ENCODE results near the gene ENPEP.
"Not testable (repeated sequence)": the region's sequence is repeated elsewhere in the genome, so short reads cannot be mapped to it uniquely, and the experiment has no call there.

The ENPEP gene, protein sequence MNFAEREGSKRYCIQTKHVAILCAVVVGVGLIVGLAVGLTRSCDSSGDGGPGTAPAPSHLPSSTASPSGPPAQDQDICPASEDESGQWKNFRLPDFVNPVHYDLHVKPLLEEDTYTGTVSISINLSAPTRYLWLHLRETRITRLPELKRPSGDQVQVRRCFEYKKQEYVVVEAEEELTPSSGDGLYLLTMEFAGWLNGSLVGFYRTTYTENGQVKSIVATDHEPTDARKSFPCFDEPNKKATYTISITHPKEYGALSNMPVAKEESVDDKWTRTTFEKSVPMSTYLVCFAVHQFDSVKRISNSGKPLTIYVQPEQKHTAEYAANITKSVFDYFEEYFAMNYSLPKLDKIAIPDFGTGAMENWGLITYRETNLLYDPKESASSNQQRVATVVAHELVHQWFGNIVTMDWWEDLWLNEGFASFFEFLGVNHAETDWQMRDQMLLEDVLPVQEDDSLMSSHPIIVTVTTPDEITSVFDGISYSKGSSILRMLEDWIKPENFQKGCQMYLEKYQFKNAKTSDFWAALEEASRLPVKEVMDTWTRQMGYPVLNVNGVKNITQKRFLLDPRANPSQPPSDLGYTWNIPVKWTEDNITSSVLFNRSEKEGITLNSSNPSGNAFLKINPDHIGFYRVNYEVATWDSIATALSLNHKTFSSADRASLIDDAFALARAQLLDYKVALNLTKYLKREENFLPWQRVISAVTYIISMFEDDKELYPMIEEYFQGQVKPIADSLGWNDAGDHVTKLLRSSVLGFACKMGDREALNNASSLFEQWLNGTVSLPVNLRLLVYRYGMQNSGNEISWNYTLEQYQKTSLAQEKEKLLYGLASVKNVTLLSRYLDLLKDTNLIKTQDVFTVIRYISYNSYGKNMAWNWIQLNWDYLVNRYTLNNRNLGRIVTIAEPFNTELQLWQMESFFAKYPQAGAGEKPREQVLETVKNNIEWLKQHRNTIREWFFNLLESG

DNA sequence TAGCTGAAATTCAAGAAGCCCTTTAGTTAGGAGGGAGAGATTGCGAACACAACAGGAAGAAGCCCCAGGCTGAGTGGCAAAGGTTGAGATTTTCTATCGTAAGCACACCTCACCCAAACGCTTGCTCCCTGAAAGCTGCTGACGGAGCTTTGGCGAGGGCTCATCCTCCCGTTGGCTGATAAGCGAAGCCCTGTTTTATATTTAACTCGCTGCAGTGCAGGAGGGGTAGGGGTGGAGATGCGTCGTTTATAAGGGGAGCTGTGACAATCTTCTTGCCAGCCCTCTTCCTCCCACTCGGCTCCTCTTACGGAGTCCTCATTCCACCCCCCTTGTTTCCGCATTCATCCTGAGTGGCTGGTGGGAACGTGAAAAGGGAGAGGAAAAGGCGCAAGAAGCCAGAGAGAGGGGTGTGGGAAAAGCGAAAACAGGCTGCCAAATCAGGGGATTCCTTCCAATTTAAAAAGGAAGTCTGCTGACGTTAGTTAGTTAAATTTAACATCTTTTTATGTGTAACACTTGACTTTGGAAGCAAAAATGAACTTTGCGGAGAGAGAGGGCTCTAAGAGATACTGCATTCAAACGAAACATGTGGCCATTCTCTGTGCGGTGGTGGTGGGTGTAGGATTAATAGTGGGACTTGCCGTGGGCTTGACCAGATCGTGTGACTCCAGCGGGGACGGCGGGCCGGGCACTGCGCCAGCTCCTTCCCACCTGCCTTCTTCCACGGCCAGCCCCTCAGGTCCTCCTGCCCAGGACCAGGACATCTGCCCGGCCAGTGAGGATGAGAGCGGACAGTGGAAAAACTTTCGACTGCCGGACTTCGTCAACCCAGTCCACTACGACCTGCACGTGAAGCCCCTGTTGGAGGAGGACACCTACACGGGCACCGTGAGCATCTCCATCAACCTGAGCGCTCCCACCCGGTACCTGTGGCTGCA is at the start of gene ENPEP:
TSS of gene ENPEP (plus strand) at position 275 of the 938 bp plus-strand sequence. CDS start at position 535, 260 bp downstream.
- TF ChIP-seq, protein P1, sequence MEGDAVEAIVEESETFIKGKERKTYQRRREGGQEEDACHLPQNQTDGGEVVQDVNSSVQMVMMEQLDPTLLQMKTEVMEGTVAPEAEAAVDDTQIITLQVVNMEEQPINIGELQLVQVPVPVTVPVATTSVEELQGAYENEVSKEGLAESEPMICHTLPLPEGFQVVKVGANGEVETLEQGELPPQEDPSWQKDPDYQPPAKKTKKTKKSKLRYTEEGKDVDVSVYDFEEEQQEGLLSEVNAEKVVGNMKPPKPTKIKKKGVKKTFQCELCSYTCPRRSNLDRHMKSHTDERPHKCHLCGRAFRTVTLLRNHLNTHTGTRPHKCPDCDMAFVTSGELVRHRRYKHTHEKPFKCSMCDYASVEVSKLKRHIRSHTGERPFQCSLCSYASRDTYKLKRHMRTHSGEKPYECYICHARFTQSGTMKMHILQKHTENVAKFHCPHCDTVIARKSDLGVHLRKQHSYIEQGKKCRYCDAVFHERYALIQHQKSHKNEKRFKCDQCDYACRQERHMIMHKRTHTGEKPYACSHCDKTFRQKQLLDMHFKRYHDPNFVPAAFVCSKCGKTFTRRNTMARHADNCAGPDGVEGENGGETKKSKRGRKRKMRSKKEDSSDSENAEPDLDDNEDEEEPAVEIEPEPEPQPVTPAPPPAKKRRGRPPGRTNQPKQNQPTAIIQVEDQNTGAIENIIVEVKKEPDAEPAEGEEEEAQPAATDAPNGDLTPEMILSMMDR (IDR thresholded peaks at IDR 0.05; ENCODE audit: borderline replicate concordance, control extremely low read depth, extremely low read depth, insufficient read depth, missing control alignments), result no peak
- in situ Hi-C loops (cut with MboI; ENCODE audit: low sequenced_read_pairs, unreplicated experiment), result no loop called here
- DNase-seq (ENCODE audit: low spot score), result no peak

- DNase-seq (ENCODE audit: low spot score); in situ Hi-C loops (cut with MboI; ENCODE audit: low sequenced_read_pairs, unreplicated experiment): not testable (repeated sequence)
Measured at GRCh38 chr4:110431805-110432204, 44.1 kb upstream of the ENPEP start.

DNA sequence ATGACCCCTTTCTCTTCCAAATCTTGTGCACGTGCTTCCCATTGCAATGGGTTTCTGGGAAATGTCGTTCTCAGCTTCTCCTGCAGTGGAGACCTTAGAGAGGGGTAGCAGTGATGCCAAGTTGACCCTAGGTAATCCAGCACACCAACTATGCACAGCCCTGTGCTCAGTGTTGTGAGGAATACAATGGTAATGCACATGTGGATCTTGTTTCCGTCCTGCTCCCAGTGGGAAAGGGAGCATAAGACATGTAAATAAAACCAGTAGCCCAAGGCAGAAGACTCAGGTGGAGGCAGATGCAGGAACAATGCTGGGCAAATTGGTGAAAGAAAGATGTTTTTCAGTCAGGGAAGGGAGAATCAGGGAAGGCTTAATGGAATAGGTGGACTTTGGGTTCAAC is 38.7 kb upstream of the ENPEP start:
- not testable (repeated sequence) for DNase-seq (ENCODE audit: low spot score)

DNA sequence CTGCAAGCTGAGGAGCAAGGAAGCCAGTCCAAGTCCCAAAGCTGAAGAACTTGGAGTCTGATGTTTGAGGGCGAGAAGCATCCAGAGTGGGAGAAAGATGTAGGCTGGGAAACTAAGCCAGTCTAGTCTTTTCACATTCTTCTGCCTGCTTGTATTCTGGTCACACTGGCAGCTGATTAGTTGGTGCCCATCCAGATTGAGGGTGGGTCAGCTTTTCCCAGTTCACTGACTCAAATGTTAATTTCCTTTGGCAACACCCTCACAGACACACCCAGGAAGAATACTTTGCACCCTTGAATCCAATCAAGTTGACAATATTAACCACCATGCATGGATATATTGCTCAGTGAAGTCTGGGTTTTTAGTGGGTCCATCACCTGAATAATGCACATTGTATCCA is 36.7 kb upstream of the ENPEP start:
- DNase-seq (ENCODE audit: low spot score); in situ Hi-C loops (cut with MboI; ENCODE audit: low sequenced_read_pairs, unreplicated experiment): not testable (repeated sequence)

More for the DNA sequence above, 38.7 kb upstream of the ENPEP start:
- in situ Hi-C loops (cut with MboI; ENCODE audit: low sequenced_read_pairs, unreplicated experiment), result not testable (repeated sequence)

DNA sequence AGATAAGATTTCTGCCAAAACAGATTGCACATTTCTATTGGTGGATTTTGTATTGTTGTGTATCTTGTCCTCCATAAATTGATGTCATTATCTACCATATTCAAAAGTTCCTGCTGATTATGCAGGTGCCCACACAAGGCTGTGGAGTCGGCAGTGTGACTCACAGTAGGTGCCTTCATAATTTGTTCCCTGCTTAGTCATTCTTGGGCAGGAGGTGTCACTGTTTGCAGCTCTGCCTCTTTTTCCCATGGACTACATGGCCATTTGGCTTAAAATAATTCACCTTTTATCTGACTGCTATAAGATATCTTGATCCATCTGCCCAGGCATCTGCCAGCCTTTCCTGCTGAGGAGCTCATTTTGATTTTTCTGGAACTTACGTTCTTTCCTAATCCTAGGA is 33.6 kb upstream of the ENPEP start:
- in situ Hi-C loops (cut with MboI; ENCODE audit: low sequenced_read_pairs, unreplicated experiment), result no loop called here
- DNase-seq (ENCODE audit: low spot score), result no peak
- TF ChIP-seq, protein P1 (IDR thresholded peaks at IDR 0.05; ENCODE audit: borderline replicate concordance, control extremely low read depth, extremely low read depth, insufficient read depth, missing control alignments), result no peak

- TF ChIP-seq, protein P1 (IDR thresholded peaks at IDR 0.05; ENCODE audit: borderline replicate concordance, control extremely low read depth, extremely low read depth, insufficient read depth, missing control alignments), result no peak
- in situ Hi-C loops (cut with MboI; ENCODE audit: low sequenced_read_pairs, unreplicated experiment), result no loop called here
- DNase-seq (ENCODE audit: low spot score), result no peak
Measured at GRCh38 chr4:110442788-110443187, 33.2 kb upstream of the ENPEP start.

- in situ Hi-C loops (cut with MboI; ENCODE audit: low sequenced_read_pairs, unreplicated experiment), result no loop called here
- TF ChIP-seq, protein P1 (IDR thresholded peaks at IDR 0.05; ENCODE audit: borderline replicate concordance, control extremely low read depth, extremely low read depth, insufficient read depth, missing control alignments), result no peak
- DNase-seq (ENCODE audit: low spot score), result no peak
Measured at GRCh38 chr4:110449947-110450346, 26.0 kb upstream of the ENPEP start.
